Measurements from ENCODE around the gene LRP11. TPM values are rescaled to one million over a fixed set of nuclear protein-coding genes. Genes with fewer than 3 reads are reported as not detected.

LRP11 gene
- total RNA-seq, 2 experiments from 2014 or later: 5.1 TPM

GRCh38 chr6:149884617-149885016, 20.5 kb upstream of the LRP11 start:
- no peaks in the 10 kb centered on the region for H3K4me1 Mint-ChIP-seq

GRCh38 chr6:149884215-149884614, 20.1 kb upstream of the LRP11 start:
- Mint-ChIP-seq H3K27ac (no peak overlapping the region), H3K4me3 (no peak overlapping the region), H3K27me3 (peaks cover 9% of the 10 kb centered on the region), H3K36me3 (ENCODE audit: low read depth) (no peaks in the 10 kb centered on the region), H3K9me3 (ENCODE audit: low read depth) (no peaks in the 10 kb centered on the region), H3K4me1 (no peaks in the 10 kb centered on the region)
- DNase-seq (no peak), ATAC-seq (no peak)
- intact Hi-C loops (cut with DNase I, micrococcal nuclease): no loop called here
- ChIA-PET POLR2A (no interaction called here), CTCF (interaction anchor here (0.6 kb wide), 1 partner anchor 258 kb away, joined by 3 read pairs; no protein-coding TSS in a partner anchor)

More at GRCh38 chr6:149884617-149885016, 20.5 kb upstream of the LRP11 start:
- intact Hi-C loops (cut with DNase I, micrococcal nuclease): no loop called here
- ATAC-seq: no peak
- ChIA-PET CTCF (interaction anchor here (0.7 to 1.4 kb wide), 2 partner anchors 49 to 1314 kb away, joined by 3 to 4 read pairs; no protein-coding TSS in a partner anchor), POLR2A (no interaction called here)
- Mint-ChIP-seq H3K36me3 (ENCODE audit: low read depth) (no peaks in the 10 kb centered on the region), H3K27ac (no peak overlapping the region), H3K9me3 (ENCODE audit: low read depth) (no peaks in the 10 kb centered on the region), H3K4me3 (no peak overlapping the region), H3K27me3 (peaks cover 8% of the 10 kb centered on the region)
- no peak for DNase-seq

DNA sequence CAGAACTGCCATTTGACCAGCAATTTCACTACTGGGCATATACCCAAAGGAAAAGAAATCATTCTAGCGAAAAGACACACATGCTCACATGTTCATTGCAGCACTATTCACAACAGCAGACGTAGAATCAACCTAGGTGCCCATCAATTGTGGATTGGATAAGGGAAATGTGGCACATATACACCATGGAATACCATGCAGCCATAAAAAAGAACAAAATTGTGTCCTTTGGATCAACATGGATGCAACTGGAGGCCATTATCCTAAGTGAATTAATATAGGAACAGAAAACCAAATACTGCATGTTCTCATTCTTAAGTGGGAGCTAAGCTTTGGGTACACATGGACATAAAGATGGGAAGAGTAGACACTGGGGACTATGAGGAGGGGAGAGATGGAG, 17.7 kb upstream of the LRP11 start:
- ChIA-PET POLR2A (no interaction called here), CTCF (interaction anchor here (0.6 kb wide), 1 partner anchor 11 kb away, joined by 3 read pairs; no protein-coding TSS in a partner anchor)
- ATAC-seq: no peak
- Mint-ChIP-seq H3K27me3 (peaks cover 24% of the 10 kb centered on the region), H3K27ac (no peak overlapping the region), H3K4me1 (no peaks in the 10 kb centered on the region), H3K4me3 (no peak overlapping the region), H3K9me3 (ENCODE audit: low read depth) (no peaks in the 10 kb centered on the region), H3K36me3 (ENCODE audit: low read depth) (no peaks in the 10 kb centered on the region)
- intact Hi-C loops (cut with DNase I, micrococcal nuclease): no loop called here
- DNase-seq: no peak

DNA sequence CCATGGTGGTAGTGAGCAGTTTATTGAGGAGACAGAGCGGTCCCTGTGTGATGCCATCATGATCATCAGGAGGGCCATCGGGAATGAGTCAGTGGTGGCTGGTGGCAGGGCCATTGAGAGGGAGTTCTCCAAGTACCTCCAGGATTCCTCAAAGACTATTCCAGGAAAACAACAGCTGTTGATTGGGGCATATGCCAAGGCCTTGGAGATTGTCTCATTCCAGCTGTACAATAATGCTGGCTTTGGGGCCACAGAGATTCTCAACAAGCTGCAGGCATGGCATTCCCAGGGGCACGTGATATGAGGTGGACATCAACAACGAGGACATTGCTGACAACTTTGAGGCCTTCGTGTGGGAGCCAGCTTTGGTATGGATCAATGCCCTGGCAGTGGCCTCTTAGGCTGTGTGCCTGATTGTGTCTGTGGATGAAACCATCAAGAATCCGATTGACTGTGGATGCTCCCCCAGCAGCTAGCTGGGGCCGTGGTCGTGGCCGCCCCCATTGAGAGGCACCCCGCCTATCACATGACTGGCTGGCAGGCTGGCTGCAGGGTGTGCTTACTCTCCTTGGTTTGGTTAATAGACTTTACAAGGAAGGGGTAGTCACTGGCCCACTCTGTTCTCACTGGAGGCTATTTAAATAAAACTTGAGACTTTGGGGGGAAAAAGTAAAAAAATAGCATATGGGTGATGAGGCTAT, 17.1 kb upstream of the LRP11 start:
- peaks cover 28% of the 10 kb centered on the region for H3K27me3 Mint-ChIP-seq

DNA sequence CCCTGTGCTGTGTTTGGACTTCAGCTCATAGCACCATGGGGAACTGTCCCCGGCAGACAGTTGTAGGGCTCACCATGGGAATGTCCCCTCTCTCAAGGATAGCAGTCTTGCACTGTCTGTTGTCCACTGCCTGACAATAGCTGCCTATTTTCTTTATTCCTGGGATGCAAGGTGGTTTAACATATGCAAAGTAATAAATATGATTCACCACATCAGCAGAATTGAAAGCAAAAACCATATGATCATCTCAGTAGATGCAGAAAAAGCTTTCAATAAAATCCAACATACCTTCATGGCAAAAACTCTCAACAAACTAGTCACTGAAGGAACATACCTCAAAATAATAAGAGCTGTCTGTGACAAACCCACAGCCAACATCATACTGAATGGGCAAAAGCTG, 13.5 kb upstream of the LRP11 start:
- ChIA-PET CTCF (no interaction called here), POLR2A (interaction anchor here (0.7 kb wide), 1 partner anchor 159 kb away, joined by 4 read pairs; no protein-coding TSS in a partner anchor)
- DNase-seq (no peak), ATAC-seq (no peak)
- intact Hi-C loops (cut with DNase I, micrococcal nuclease): no loop called here
- no peaks in the 10 kb centered on the region for H3K36me3 Mint-ChIP-seq (ENCODE audit: low read depth)
- H3K27ac Mint-ChIP-seq: no peak overlapping the region
- H3K4me3 Mint-ChIP-seq: no peak overlapping the region
- peaks cover 36% of the 10 kb centered on the region for H3K27me3 Mint-ChIP-seq
- H3K4me1 Mint-ChIP-seq: no peaks in the 10 kb centered on the region
- H3K9me3 Mint-ChIP-seq (ENCODE audit: low read depth): no peaks in the 10 kb centered on the region

More for the DNA sequence above, 17.1 kb upstream of the LRP11 start:
- no peak overlapping the region for H3K27ac Mint-ChIP-seq
- ChIA-PET POLR2A (no interaction called here), CTCF (interaction anchor here (0.6 kb wide), 1 partner anchor 10 kb away, joined by 3 read pairs; no protein-coding TSS in a partner anchor)
- no peak for ATAC-seq
- H3K9me3 Mint-ChIP-seq (ENCODE audit: low read depth): no peaks in the 10 kb centered on the region
- intact Hi-C loops (cut with DNase I, micrococcal nuclease): no loop called here
- H3K36me3 Mint-ChIP-seq (ENCODE audit: low read depth): no peaks in the 10 kb centered on the region
- no peak overlapping the region for H3K4me3 Mint-ChIP-seq
- no peak for DNase-seq
- no peaks in the 10 kb centered on the region for H3K4me1 Mint-ChIP-seq

DNA sequence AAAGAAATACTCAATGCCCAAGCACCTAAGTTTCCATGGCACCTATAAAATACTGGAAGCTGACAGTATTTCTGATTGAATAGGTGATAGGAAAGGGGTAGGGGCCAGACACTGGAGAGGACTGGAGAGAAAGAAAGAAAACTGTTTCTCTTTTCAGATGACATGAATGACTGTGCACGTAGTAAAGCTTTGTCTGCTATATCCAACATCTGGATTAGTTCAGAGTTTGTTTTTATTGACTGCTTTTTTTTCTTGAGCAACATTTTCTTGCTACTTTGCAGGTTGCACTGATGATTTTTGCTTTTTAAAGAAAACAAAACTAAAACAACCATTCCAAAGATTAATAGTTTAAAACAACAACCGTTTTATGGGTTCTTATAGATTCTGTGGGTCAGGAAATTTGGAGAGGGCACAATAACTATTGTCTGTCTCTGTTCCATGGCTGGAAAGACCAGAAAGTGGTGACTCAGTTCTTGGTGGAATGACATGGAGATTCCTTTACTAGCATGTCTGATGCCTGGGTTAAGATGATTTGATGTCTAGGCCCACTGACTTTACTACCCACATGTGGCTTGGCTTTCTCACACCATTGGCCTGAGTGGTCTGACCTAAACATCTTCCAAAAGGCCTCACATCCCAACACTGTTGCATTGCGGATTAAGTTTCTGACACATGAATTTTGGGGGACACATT, 12.2 kb upstream of the LRP11 start:
- intact Hi-C loops (cut with DNase I, micrococcal nuclease): no loop called here
- Mint-ChIP-seq H3K9me3 (ENCODE audit: low read depth) (no peaks in the 10 kb centered on the region), H3K27me3 (peaks cover 34% of the 10 kb centered on the region), H3K4me3 (no peak overlapping the region), H3K27ac (no peak overlapping the region), H3K36me3 (ENCODE audit: low read depth) (no peaks in the 10 kb centered on the region), H3K4me1 (no peaks in the 10 kb centered on the region)
- POLR2A ChIA-PET: no interaction called here
- CTCF ChIA-PET: no interaction called here
- ATAC-seq (no peak), DNase-seq (no peak)

GRCh38 chr6:149872233-149872632, 8.1 kb upstream of the LRP11 start:
- no peak for DNase-seq
- no peak for ATAC-seq
- H3K4me3 Mint-ChIP-seq: no peak overlapping the region
- H3K27me3 Mint-ChIP-seq: peaks cover 18% of the 10 kb centered on the region
- intact Hi-C loops (cut with DNase I, micrococcal nuclease): no loop called here
- H3K36me3 Mint-ChIP-seq (ENCODE audit: low read depth): no peaks in the 10 kb centered on the region
- no peaks in the 10 kb centered on the region for H3K9me3 Mint-ChIP-seq (ENCODE audit: low read depth)
- CTCF ChIA-PET: no interaction called here
- H3K27ac Mint-ChIP-seq: no peak overlapping the region
- no peaks in the 10 kb centered on the region for H3K4me1 Mint-ChIP-seq
- POLR2A ChIA-PET: no interaction called here

DNA sequence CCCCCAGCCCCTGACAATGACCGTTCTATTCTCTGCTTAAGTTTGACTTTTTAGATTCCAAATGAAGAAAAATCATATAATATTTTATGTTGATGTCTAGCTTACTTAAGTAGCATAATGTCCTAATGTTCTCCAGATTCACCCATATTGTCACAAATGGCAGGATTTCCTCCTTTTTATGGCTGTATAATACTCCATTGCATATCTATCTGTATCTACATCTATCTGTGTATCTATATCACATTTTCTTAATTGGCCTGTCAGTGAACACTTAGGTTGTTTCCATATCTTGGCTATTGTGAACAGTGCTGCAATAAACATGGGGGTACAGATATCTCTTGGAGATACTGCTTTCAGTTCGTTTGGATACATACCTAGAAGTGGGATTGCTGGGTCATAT, 7.0 kb upstream of the LRP11 start:
- no peak for DNase-seq
- intact Hi-C loops (cut with DNase I, micrococcal nuclease): no loop called here
- ChIA-PET CTCF (interaction anchor here (0.7 kb wide), 1 partner anchor 10 kb away, joined by 3 read pairs; no protein-coding TSS in a partner anchor), POLR2A (no interaction called here)
- Mint-ChIP-seq H3K4me3 (no peak overlapping the region), H3K36me3 (ENCODE audit: low read depth) (no peaks in the 10 kb centered on the region), H3K27me3 (peaks cover 10% of the 10 kb centered on the region), H3K27ac (no peak overlapping the region), H3K9me3 (ENCODE audit: low read depth) (no peaks in the 10 kb centered on the region), H3K4me1 (no peaks in the 10 kb centered on the region)
- ATAC-seq: no peak

- ATAC-seq (no peak), DNase-seq (no peak)
- Mint-ChIP-seq H3K4me3 (no peak overlapping the region), H3K9me3 (ENCODE audit: low read depth) (no peaks in the 10 kb centered on the region), H3K27ac (no peak overlapping the region), H3K27me3 (peaks cover 5% of the 10 kb centered on the region), H3K4me1 (peaks cover 2% of the 10 kb centered on the region), H3K36me3 (ENCODE audit: low read depth) (no peaks in the 10 kb centered on the region)
- intact Hi-C loops (cut with DNase I, micrococcal nuclease): loop anchor here in 1 of 2 experiments (10.0 kb wide), 1 partner anchor 145 kb away; no protein-coding TSS in a partner anchor
- POLR2A ChIA-PET: no interaction called here
- CTCF ChIA-PET: interaction anchor here (0.7 to 2.0 kb wide), 4 partner anchors 10 to 1093 kb away, joined by 3 to 6 read pairs (median 3); no protein-coding TSS in a partner anchor
Measured at GRCh38 chr6:149869275-149869892, 5.2 kb upstream of the LRP11 start.

DNA sequence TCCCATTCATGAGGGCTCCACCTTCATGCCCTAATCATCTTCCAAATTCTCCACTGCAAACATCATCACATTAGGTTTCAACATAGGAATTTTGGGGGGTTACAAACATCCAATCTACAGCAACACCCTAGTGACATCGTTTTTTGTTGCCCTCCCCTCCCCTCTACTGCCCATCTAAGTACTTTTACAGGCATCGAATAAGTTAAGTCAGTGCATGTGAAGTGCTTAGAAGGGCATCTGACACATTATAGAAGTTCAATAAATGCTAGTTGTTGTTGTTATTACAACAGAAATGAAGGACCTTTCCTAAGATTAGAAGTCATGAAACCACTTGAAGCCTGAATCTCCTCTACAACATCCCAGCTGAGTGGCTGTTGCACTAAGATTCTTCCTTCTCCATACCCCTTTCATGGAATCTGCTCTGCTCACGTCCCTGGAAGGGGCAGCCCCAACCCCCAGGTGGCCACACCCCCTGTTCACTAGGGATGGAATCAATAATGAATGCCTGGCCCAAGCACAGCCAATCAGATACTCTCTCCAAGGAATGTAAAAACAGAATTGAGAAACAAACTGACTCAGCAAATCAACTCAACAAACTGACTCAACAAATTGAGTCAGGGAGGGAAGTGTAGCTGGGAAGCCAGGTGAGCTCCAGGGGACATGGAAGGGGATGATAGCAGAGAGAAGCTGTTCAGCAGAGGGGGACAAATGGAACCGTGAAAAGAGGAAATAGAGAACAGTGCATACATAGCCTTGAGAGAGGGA, 3.9 kb upstream of the LRP11 start:
- no peaks in the 10 kb centered on the region for H3K27me3 Mint-ChIP-seq
- H3K36me3 Mint-ChIP-seq (ENCODE audit: low read depth): no peaks in the 10 kb centered on the region
- POLR2A ChIA-PET: no interaction called here
- no peak overlapping the region for H3K27ac Mint-ChIP-seq
- CTCF ChIA-PET: interaction anchor here (0.6 to 2.0 kb wide), 2 partner anchors 33 to 218 kb away, joined by 3 to 6 read pairs; no protein-coding TSS in a partner anchor
- H3K4me3 Mint-ChIP-seq: no peak overlapping the region
- DNase-seq: no peak
- ATAC-seq: no peak
- intact Hi-C loops (cut with DNase I, micrococcal nuclease): loop anchor here in 1 of 2 experiments (10.0 kb wide), 1 partner anchor 143 kb away; no protein-coding TSS in a partner anchor
- H3K9me3 Mint-ChIP-seq (ENCODE audit: low read depth): no peaks in the 10 kb centered on the region
- peaks cover 3% of the 10 kb centered on the region for H3K4me1 Mint-ChIP-seq
